ENCODE data around the gene PBRM1. TPM values are rescaled to one million over a fixed set of nuclear protein-coding genes. Genes with fewer than 3 reads are reported as not detected.
"Not testable (repeated sequence)": the region's sequence is repeated elsewhere in the genome, so short reads cannot be mapped to it uniquely, and the experiment has no call there.

Gene PBRM1
- total RNA-seq, 1 donor from 2014 or later = 181 TPM

DNA sequence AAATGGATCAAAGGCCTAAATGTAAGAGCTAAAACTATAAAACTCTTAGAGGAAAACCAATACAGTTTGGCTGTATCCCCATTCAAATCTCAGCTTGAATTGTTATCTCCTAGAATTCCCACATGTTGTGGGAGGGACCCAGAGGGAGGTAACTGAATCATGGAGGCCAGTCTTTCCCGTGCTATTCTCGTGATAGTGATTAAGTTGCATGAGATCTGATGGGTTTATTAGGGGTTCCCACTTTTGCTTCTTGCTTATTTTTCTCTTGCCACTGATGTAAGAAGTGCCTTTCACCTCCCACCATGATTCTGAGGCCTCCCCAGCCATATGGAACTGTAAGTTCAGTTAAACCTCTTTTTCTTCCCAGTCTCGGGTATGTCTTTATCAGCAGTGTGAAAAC lies 9.5 kb downstream of the PBRM1 start:
- not testable (repeated sequence) for FAIRE-seq; DNase-seq (ENCODE audit: low spot score in 2 of 2)

DNA sequence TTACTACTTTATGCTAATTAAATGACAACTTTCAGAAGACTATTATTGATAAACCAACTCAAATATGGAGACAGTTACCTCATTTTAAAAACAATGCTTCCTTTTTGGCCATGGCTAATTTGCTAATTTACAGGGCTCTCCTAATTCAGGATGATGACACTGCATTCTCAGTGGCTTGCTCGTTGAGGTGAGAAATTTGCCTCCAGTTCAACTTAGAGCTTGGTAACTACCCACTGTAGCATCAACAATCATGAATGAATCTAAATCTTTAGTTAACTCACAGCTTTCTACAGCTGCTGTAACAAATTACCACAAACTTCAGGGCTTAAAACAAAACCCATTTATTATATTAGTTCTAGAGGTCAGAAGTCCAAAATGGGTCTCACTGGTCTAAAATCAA lies 14.0 kb downstream of the PBRM1 start:
- FAIRE-seq = no peak
- no peak for DNase-seq (ENCODE audit: low spot score in 2 of 2)

DNA sequence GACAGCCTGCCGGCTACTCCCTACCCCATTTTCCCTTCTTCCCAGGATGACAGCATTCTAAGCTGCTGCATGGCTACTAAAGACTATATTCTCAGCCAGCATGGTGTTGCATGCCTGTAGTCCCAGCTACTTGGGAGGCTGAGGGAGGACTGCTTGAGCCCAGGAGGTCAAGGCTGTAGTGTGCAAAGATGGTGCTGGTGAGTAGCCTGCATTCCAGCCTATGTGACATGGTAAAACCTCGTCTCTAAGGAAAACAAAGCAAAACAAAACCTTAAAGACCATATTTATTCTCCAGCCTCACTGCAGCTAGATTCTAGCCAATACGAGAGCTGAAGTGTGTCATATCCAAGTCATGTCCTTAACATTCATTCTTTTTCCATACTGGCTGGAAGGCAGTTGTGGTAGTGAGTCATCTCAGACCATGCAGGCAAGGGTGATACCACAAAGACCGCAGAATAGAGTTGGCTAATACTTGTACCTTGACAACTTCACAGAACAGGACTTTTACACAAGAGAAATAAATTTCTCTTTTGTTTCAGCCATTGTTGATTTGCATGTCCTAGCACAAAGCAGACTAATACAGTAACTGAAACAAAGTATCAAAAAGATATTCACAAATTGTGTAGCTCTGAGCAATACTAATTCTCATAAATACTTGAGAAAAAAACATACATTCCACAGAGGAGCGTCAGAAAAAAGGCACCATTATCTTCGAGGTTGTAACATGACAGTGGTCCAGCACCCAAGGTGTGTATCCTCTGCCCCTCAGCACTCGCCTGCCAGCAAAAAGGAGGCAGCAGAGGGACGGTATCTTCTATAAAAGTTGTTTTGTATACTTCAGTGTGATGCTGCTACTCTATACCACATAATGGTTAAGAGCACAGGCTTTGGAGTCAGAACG lies 14.8 kb downstream of the PBRM1 start:
- no peak for DNase-seq (ENCODE audit: low spot score in 2 of 2)
- FAIRE-seq = no peak

DNA sequence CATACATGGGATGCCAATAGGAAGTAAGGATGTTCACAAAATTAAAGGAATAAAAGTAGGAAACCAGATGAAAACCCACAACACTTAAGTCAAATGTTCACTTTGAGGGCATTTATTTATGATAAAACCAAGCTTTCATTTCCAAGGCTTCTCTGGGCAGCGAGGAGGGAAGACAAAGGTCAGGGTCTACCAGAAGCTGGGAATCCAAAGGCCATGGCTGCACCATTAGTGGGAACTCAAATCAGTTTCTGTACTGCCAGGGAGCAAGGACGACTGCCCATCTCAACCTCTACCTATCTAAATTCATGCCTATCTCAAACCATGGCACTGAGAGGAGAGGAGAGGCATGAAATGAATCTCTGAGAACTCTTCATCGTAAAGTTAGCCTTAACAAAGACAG lies 22.6 kb downstream of the PBRM1 start:
- FAIRE-seq (no peak), DNase-seq (ENCODE audit: low spot score in 2 of 2) (no peak)

DNA sequence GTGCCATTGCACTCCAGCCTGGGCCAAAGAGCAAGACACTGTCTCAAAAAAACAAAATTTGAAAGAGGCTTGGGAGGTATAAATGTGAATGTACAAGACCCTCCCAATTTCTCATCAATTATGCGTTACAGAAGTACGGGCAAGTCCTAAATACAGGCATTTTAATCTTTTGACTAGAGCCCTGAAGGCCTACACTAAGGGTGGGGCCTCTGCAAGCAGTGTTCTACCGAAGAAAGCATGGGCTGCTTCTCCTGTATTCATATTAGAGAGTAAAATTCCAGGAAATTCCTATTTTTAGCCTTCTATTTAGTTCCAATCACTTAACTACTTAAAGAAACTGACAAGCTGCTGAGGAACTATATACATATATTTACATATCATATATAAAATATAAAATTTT lies 25.7 kb downstream of the PBRM1 start:
- DNase-seq (ENCODE audit: low spot score in 2 of 2) = no peak
- FAIRE-seq = no peak

DNA sequence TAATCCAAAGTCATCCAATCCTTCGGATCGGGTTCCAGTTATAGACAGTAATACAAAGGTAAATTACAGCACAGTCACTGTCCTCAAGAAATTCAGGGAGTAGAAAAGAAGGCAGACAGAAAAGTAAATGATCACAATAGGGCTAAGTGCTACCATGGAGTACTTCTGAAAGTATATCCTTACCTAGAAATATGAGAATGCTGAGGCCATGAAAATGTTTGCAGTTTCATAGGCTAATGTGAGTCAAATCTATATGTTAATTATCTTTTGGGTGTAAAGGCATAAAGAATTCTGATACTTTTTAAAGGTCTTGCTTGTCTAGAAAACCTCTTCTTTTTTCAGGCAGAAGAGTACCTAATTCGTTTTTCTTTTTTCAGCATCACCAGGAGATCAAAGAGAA lies 29.8 kb downstream of the PBRM1 start:
- FAIRE-seq (no peak), DNase-seq (ENCODE audit: low spot score in 2 of 2) (no peak)

DNA sequence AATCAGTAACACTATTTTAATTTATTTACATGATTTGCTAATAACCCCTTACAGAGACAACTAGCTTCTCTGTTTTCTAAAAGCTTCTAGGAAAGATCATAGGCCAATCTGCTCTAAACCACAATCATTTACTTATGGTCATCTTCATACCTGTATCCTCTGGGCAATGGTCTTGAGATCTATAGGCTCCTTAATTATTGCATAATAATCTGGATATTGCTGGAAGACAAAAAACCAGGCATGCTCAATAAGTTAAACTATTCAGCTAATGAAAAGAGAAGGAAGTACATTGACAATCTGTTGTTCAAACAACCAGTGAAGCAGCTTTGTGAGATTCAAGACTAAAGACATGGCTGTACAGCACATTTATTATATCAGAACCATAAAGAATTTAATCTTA lies 34.1 kb downstream of the PBRM1 start:
- FAIRE-seq = no peak
- DNase-seq (ENCODE audit: low spot score in 2 of 2) = no peak

DNA sequence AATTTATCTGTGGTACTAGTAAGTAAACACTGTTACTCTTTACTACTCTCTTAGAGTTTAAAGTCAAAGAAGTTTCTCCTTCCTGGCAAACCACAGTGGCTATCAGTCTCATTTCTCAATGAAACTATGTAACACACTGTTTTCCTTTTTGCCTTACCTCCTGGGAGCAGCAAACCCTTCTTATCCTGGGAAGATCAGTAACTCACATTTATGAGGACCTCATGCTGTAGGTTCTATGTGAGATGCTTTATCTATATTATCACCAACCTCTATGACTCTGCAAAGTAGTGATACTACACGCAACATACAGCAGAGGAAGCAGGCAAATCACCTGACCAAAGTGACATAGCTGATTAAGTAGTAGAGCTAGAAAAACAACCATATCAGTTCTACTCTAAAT lies 35.3 kb downstream of the PBRM1 start:
- no peak for DNase-seq (ENCODE audit: low spot score in 2 of 2)
- no peak for FAIRE-seq

DNA sequence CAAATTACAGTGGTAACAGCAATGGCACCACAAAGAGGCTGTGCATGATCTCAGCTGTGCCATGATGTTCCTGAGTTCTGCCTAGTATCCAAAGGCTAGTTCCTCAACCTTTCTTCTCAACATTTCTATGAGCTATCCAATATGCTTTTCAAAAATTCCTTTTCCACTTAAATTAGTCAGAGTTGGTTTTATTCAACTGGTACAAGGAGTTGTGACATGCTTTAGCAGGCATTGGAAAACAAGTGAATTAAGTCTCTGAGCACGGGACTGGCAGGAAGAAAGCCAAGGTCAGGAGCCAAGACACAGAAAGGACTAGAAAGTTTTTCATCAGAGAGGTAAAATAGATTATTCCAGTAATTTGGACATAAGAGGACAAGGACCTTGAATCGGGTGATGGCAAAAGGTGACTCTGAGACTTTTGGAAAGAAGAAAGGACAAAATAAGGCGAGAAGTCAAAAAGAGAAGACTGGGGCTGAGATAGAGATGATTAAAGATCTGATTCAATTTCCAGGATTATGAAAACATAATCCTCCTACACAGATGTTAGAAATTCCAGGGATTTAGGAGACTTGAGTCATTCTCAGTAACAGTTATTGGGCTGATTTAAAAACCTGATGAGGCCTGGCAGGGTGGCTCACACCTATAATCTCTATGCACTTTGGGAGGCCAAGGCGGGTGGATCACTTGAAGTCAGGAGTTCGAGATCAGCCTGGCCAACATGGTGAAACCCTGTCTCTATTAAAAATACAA lies 36.1 kb downstream of the PBRM1 start:
- DNase-seq (ENCODE audit: low spot score in 2 of 2) = no peak
- FAIRE-seq = no peak

DNA sequence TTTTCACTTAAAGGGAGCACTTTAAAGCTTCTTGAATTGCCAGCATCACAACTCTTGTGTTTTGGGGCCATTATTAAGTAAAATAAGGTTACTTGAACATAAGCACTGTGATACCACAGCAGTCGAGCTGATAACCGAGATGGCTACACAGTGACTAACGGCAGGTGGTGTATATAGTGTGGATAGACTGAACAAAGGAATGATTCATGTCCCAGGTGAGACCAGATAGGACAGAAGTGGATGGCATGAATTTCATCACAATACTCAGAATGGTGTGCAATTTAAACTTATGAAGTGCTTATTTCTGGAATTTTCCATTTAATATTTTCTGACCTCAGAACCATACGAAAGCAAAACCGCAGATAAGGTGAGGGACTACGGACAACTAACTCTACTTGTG lies 40.2 kb downstream of the PBRM1 start:
- DNase-seq (ENCODE audit: low spot score in 2 of 2) (no peak), FAIRE-seq (no peak)

DNA sequence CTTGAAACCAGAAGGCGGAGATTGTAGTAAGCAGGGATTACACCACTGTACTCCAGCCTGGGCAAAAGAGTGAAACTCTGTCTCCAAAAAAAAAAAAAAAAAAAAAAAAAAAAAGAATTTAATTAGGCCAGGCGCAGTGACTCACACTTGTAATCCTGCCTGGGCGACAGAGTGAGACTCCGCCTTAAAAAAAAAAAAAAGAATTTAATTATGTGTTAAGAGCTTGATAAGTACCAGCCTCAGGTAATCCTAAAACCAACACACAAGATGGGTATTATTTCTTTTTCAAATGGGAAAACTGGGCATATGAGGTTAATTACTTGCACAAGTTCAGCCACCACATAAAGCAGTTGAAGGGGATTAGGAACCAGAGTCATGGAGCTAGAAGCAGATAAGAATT lies 49.0 kb downstream of the PBRM1 start:
- DNase-seq (ENCODE audit: low spot score in 2 of 2) (no peak), FAIRE-seq (no peak)

DNA sequence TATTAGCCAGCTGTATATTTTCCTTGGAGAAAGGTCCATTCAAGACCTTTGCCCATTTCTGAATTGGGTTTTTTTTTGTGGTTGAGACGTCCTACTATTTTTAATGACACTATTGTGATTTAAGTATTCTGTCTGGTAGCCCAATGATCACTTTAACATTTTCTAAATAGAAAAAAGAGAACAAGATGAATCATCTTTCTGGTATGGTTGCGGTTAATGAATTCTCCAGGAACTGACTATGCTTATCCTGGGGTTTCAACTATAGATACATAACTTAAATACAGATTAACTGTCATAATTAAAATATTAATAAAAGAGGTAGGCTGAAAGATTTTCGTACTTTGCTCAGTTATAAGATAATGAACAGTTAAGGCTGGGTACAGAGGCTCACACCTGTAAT lies 51.9 kb downstream of the PBRM1 start:
- DNase-seq (ENCODE audit: low spot score in 2 of 2) (no peak), FAIRE-seq (no peak)

DNA sequence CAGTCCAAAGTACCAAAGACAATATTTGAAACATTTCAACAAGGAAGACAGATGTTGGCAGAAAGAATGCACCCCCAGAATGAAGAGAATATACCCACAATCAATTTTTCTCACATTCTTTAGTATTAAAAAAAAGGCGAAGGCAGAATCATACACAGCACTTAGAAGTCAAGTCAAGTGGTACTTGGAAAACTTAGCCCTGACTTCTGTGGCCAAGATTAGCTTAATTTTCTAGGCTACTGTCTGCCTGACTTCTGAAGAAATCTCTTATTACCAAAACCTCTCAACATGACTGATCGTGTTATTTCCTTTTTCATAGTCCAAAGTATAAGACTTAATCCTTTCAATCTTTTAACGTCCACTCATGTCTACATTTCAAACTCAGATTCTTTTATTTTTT lies 60.7 kb downstream of the PBRM1 start:
- FAIRE-seq (no peak), DNase-seq (ENCODE audit: low spot score in 2 of 2) (no peak)

DNA sequence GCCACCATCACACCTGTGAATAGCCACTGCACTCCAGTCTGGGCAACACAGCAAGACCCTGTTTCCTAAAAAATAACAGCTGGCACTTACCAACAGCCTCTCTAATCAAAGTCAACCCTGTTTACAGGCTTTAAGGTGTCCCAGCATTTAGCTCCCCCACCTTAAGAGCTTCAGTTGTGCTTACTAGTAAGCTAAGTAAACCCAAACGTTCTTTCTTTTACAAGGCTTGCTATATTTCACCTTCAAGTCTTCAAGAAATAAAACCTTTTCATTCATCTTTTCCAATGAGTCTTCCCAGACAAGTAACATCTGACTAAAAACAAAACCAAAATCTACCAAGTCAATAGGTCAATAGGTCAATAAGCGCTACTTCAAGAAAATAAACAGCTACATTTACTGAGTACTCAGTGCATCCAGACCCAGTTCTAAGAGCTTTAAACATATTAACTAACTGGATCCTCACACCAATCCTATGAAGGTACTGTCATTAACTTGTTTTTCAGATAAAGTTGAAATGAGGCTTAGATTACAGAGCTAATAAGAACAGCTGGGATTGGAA lies 62.4 kb downstream of the PBRM1 start:
- FAIRE-seq = no peak
- no peak for DNase-seq (ENCODE audit: low spot score in 2 of 2)

DNA sequence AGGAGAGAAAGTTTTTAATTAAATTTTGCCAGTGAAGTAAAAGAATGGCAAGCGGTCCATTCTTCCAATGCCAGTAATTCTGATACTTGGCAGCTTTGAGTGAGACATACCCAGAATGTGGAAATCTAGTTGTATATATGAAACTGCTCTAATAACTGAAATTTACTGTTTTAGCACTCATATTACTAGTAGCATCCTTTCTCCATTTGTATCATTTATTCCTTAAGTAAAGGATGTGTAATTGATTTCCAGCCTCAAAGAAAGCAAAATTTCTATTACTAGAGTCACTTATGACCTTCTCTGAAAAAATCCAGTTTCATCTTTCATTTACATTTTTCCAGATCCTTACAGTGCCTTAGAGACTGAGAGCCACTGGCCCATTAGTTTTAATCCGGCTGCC lies 65.1 kb downstream of the PBRM1 start:
- DNase-seq (ENCODE audit: low spot score in 2 of 2) = no peak
- no peak for FAIRE-seq

DNA sequence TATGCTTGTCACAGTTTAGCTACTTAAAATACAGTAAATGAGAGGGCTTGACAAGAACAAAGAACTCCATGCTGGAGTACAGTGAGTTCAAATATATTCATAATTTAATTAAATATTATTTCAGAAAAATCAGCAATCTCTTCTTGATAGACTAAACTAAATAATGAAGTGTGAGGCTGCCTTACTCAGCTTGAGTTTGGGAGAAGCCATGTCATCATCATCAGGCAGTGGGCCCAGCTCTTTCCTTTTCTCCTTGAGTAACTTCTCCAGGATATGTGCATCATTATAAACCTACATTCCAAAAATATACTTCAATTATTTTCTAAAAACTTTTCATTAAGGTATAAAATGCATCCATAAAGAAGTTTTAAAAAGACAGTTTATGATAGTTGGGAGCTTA lies 70.5 kb downstream of the PBRM1 start:
- FAIRE-seq (no peak), DNase-seq (ENCODE audit: low spot score in 2 of 2) (no peak)

DNA sequence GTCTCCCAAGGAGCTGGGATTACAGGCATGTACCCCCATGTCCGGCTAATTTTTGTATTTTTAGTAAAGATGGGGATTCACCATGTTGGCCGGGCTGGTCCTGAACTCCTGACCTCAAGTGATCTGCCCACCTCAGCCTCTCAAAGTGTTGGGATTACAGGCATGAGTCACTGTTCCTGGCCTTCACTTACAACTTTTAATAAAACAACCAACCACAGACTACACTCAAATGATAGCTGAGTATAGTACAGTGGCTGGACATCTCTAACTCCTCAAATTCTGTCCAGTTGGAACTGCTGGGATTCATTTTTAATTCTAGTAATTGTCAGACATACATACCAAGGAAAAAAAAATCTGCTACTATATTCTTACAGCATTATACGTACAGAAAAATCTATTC lies 71.0 kb downstream of the PBRM1 start:
- DNase-seq (ENCODE audit: low spot score in 2 of 2) (no peak), FAIRE-seq (no peak)

DNA sequence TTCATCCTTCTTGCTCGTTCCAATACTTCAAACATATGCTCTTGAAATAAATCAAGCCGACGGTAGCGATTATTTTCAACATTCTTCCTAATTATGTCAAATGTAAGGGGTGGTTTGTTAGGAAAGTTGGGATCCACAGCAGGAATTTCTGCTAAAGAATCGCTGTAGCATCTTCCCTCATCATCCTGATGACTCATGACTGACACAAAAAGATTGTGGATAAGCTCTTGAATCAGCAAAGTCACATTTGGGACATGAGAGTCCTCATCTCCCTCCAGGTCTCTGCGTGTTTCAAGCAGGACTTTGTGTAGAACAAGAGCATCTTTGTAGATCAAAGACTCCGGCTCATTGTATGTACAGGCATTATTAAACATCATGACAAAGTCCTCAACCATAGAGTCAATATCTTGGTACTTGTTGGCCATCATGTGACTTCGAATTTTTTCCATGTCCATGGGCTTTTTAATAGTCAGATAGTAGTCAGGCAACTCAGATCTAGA lies 76.3 kb downstream of the PBRM1 start:
- no peak for FAIRE-seq
- DNase-seq (ENCODE audit: low spot score in 2 of 2) = no peak

DNA sequence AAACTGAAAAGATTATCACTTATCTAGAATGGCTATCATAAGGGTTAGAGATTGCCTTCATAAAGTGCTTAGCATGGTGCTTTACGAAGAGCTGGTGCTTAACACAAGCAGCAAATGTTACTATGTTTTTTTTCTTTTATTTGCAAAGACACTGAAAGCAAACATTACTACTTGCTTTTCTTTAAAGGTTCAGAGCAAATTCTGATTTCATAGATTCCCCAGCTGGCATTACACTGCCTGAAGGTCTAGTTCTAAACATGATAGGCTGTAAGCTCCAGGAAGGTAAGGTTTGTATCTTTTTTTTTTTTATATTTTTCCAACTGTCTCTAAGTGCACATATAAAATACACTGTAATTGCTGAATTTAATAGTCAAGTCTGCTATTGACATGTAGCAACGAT lies 77.4 kb downstream of the PBRM1 start:
- DNase-seq (ENCODE audit: low spot score in 2 of 2) = no peak
- no peak for FAIRE-seq

DNA sequence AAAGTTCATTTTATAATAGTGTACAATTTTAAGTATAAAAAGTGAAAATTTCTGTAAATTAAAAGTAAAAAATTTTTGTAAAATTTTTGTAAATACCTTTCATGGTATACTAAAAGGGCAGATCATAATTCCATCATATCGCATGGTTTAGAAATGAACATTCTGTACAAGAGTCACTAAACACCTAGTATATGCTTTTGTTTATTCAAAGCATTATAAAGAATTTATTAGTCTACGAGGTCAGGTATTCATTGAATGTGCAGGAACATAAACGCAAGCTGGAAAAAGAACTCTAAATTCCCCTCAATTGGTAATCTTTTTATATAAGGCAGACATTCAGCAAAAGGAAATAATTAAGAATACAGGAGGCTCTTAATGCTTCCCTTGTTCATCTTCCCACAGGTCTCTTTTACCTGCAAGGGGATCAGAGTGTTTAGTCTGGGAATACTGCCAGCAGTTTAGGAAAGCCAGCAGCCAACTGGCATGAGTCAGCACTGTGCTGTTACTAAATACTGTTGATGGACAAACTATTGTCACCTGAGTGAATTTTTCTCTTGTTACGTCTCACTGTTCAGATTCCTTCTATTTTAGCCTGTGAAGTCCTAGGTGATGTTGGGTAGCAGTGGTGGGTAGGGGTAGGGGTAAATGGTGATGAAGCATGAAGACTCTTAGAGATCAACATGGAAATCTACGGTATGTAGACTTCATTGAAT lies 79.2 kb downstream of the PBRM1 start:
- DNase-seq (ENCODE audit: low spot score in 2 of 2) (no peak), FAIRE-seq (peak; percentile 42)

DNA sequence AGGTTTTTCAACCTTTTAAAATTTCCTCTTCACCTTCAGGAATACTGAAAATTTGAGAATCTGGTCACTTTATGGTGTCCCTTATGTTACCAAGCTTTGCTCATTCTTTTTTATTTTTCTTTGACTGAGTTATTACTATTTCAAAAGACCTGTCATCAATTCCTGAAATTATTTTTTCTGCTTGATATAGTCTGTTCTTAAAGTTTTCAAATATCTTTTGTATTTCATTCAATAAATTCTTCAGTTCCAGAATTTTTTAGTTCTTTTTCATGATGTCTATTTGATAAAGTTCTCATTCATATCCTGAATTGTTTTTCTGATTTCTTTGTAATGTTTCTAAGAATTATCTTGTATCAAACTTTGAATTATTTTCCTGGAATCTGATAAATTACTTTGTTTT lies 85.5 kb downstream of the PBRM1 start:
- peak; percentile 13 for FAIRE-seq
- DNase-seq (ENCODE audit: low spot score in 2 of 2) = no peak

Data from frontal cortex (tissue), 4 donors.